Endothelial cell of umbilical vein (primary cell): ENCODE measurements around the gene IFITM10. TPM values are rescaled to one million over a fixed set of nuclear protein-coding genes. Genes with fewer than 3 reads are reported as not detected.
"Not testable (repeated sequence)": the region's sequence is repeated elsewhere in the genome, so short reads cannot be mapped to it uniquely, and the experiment has no call there.

Experiments
- BruUV-seq: library from RNA; stranded (reverse); fragments of 400-500 nt; replicated peaks from 2 replicates; lab custom pipeline; 2021; lab: Mats Ljungman, UMichigan
- CTCF ChIA-PET: fragments of 300-600, 350-600 bp; sonication (Branson Sonifier 250); formaldehyde crosslinking; loops from one replicate; lab custom pipeline; 2021; ENCODE audit warnings: antibody characterized with exemption, inconsistent platforms; lab: Charles Lee
- POLR2A ChIA-PET: fragments of 300-600, 350-600 bp; sonication (Branson Sonifier 250); formaldehyde crosslinking; loops from one replicate; lab custom pipeline; 2021; ENCODE audit warnings: antibody characterized with exemption, inconsistent platforms; lab: Charles Lee
- DNase-seq: peaks from one replicate; pipeline ENCODE4 v3.0.0-alpha.2; 2011; ENCODE audit warnings: low read depth, low spot score
- FAIRE-seq: peaks from 2 replicates; lab custom pipeline; 2011; peaks lifted over from hg19 to GRCh38; lab: Jason Lieb, UNC
- H2AFZ ChIP-seq: 2 replicates; pipeline ENCODE4 v1.6.0; 2012; ENCODE audit warnings: low read depth, low read length, control low read depth, inconsistent platforms
- H3K27ac ChIP-seq: 2 replicates; pipeline ENCODE4 v1.5.1; 2011; ENCODE audit warnings: low read depth, mild to moderate bottlenecking, control low read depth, low read length, moderate library complexity; ENCODE audit not compliant: insufficient read depth
- H3K27me3 ChIP-seq, 2 experiments: 2 replicates each; pipeline versions ENCODE4 v1.6.0 to v1.6.1; 2011; ENCODE audit warnings: low read length in 2 of 2, mixed read lengths in 1 of 2; ENCODE audit not compliant: control insufficient read depth in 2 of 2, insufficient read depth in 2 of 2
- H3K36me3 ChIP-seq, 2 experiments: 2 replicates in 1 of 2; 3 replicates in 1 of 2; pipeline ENCODE4 v1.5.1; 2011; ENCODE audit warnings: low read length in 2 of 2, mild to moderate bottlenecking in 1 of 2, moderate library complexity in 1 of 2; ENCODE audit not compliant: control insufficient read depth in 2 of 2, insufficient read depth in 2 of 2; ENCODE audit errors: extremely low read depth in 1 of 2
- H3K4me1 ChIP-seq: 3 replicates; pipeline ENCODE4 v1.5.1; 2011; ENCODE audit warnings: mild to moderate bottlenecking, low read length; ENCODE audit not compliant: control insufficient read depth, insufficient read depth; ENCODE audit errors: extremely low read depth
- H3K4me2 ChIP-seq: 2 replicates; pipeline ENCODE4 v1.6.1; 2011; ENCODE audit warnings: low read length, control low read depth, mixed read lengths; ENCODE audit not compliant: insufficient read depth
- H3K4me3 ChIP-seq, 3 experiments: fragments of 200-600 bp in 1 of 3; sonication (generic), shearing (Covaris generic) in 1 of 3; replicated peaks in 1 of 3; 2 replicates each; pipeline ENCODE4 v1.5.1; 2011 to 2016; ENCODE audit warnings: control low read depth in 3 of 3, low read length in 3 of 3, mild to moderate bottlenecking in 2 of 3, inconsistent platforms in 1 of 3, low read depth in 1 of 3, moderate library complexity in 1 of 3; ENCODE audit not compliant: insufficient read depth in 1 of 3
- H3K79me2 ChIP-seq: 2 replicates; pipeline ENCODE4 v1.6.0; 2012; ENCODE audit warnings: low read length, inconsistent platforms; ENCODE audit not compliant: control insufficient read depth, insufficient read depth
- H3K9ac ChIP-seq: replicated peaks from 2 replicates; pipeline ENCODE3; 2011; ENCODE audit warnings: low read length, control low read depth; ENCODE audit not compliant: insufficient read depth; ENCODE audit errors: extremely low read depth
- H3K9me1 ChIP-seq: replicated peaks from 3 replicates; pipeline ENCODE4 v1.6.0; 2011; ENCODE audit warnings: mild to moderate bottlenecking, low read length; ENCODE audit not compliant: control insufficient read depth, insufficient read depth; ENCODE audit errors: extremely low read depth
- H3K9me3 ChIP-seq: replicated peaks from 2 replicates; pipeline ENCODE4 v1.5.1; 2012; ENCODE audit warnings: low read length, inconsistent platforms; ENCODE audit not compliant: control insufficient read depth, insufficient read depth
- H4K20me1 ChIP-seq: replicated peaks from 2 replicates; pipeline ENCODE3; 2011; ENCODE audit warnings: mild to moderate bottlenecking, low read length; ENCODE audit not compliant: control insufficient read depth, insufficient read depth; ENCODE audit errors: extremely low read depth
- CTCF ChIP-seq, 2 donors: IDR thresholded peaks; 1 replicate in 1 of 2; 2 replicates in 1 of 2; pipeline ENCODE4 v1.5.1; 2011; ENCODE audit warnings: low read length in 2 of 2, mild to moderate bottlenecking in 2 of 2, moderate library complexity in 2 of 2, control low read depth in 1 of 2, inconsistent platforms in 1 of 2, low read depth in 1 of 2; ENCODE audit not compliant: insufficient read depth in 1 of 2; ENCODE audit errors: extremely low read depth in 1 of 2
- FOS ChIP-seq: IDR thresholded peaks from 2 replicates; pipeline ENCODE4 v1.6.1; 2011; ENCODE audit warnings: mild to moderate bottlenecking, low read length, moderate library complexity, borderline replicate concordance; ENCODE audit not compliant: insufficient read depth
- GATA2 ChIP-seq: IDR thresholded peaks from 2 replicates; pipeline ENCODE4 v1.7.0; 2011; ENCODE audit warnings: low read depth, mild to moderate bottlenecking, moderate library complexity, mixed read lengths, low read length; ENCODE audit not compliant: insufficient read length, insufficient read depth
- dilution Hi-C: fragments of 300-500 bp; cut with MboI; formaldehyde crosslinking; loops from one replicate; pipeline ENCODE4 v1.15.0; 2019; ENCODE audit warnings: low sequenced_read_pairs; ENCODE audit not compliant: extremely low pct_ligation_motif_present
- intact Hi-C: fragments of 100-400 bp; cut with micrococcal nuclease; formaldehyde crosslinking; loops from one replicate; pipeline ENCODE4 v1.10.0; 2022
- polyA plus RNA-seq, 4 experiments: library from polyadenylated mRNA; depleted of rRNA in 3 of 4; stranded (reverse) in 3 of 4; unstranded in 1 of 4; fragments of >200 nt; gene quantifications; 2 replicates each; pipeline versions ENCODE4 v1.2.1 to v1.2.3, GENCODE V29; 2011 to 2012; ENCODE audit warnings: missing spikeins in 1 of 4
- total RNA-seq: library from RNA; stranded (reverse); gene quantifications from 2 replicates; pipeline ENCODE4 v1.2.3, GENCODE V29; 2021
- TF ChIP-seq, protein P1 (sequence below): IDR thresholded peaks from 2 replicates; pipeline ENCODE4 v1.6.1; 2011; ENCODE audit not compliant: insufficient read depth, insufficient read length

The IFITM10 gene
- total and polyA plus RNA-seq, 2 donors (not counting 3 experiments of a cell fraction or from before 2014, with no cell fraction given), result 0.04 to 0.66 TPM

- no peak for FAIRE-seq
- intact Hi-C loops, result loop anchor here (5.0 kb wide), 1 partner anchor 72 kb away; the partner anchor contains the start of gene CTSD
- BruUV-seq, result no TSS peak
These were observed 60.0 kb downstream of the IFITM10 start for GRCh38 chr11:1690167-1691025.

GRCh38 chr11:1689250-1690166 is 60.9 kb downstream of the IFITM10 start:
- H3K4me1 ChIP-seq, POLR2A ChIA-PET, CTCF ChIA-PET, H3K27ac ChIP-seq, BruUV-seq, H3K9me3 ChIP-seq, H3K9ac ChIP-seq, H3K79me2 ChIP-seq, DNase-seq, H3K4me3 ChIP-seq, FAIRE-seq, H3K36me3 ChIP-seq, H2AFZ ChIP-seq, H3K27me3 ChIP-seq, H3K4me2 ChIP-seq, H3K9me1 ChIP-seq, H4K20me1 ChIP-seq, dilution Hi-C loops: not testable (repeated sequence)
- intact Hi-C loops, result loop anchor here (5.0 kb wide), 1 partner anchor 73 kb away; the partner anchor contains the start of gene CTSD

More at GRCh38 chr11:1690167-1691025, 60.0 kb downstream of the IFITM10 start:
- ChIA-PET POLR2A (no interaction called here), CTCF (interaction anchor here (1.4 to 5.5 kb wide), 5 partner anchors 38 to 463 kb away, joined by 3 to 623 read pairs (median 167); partner anchors contain the start of gene SYT8)
- H3K36me3 ChIP-seq, result no peaks in the 10 kb centered on the region
- dilution Hi-C loops, result no loop called here
- H4K20me1 ChIP-seq, result no peaks in the 10 kb centered on the region
- DNase-seq, result no peak
- no peaks in the 10 kb centered on the region for H3K79me2 ChIP-seq
- no peaks in the 10 kb centered on the region for H3K27me3 ChIP-seq
- H3K9me1 ChIP-seq, result no peaks in the 10 kb centered on the region
- no peak overlapping the region for H3K27ac ChIP-seq
- TF ChIP-seq FOS (no peak), CTCF (IDR thresholded peaks at IDR 0.05; ENCODE audit: extremely low read depth in 1 of 2, insufficient read depth in 1 of 2, low read depth in 1 of 2, low read length in 2 of 2) (no peak), GATA2 (no peak)
- TF ChIP-seq, protein P1, sequence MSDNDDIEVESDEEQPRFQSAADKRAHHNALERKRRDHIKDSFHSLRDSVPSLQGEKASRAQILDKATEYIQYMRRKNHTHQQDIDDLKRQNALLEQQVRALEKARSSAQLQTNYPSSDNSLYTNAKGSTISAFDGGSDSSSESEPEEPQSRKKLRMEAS, result no peak
- H3K9ac ChIP-seq, result no peak overlapping the region
- no peak overlapping the region for H3K4me3 ChIP-seq
- H2AFZ ChIP-seq, result no peak overlapping the region
- H3K4me2 ChIP-seq, result no peak overlapping the region
- H3K4me1 ChIP-seq, result peaks cover 8% of the 10 kb centered on the region
- no peaks in the 10 kb centered on the region for H3K9me3 ChIP-seq
